Tibial artery (tissue), 4 donors: ENCODE data around the gene PPM1M.

Experiments used
- DNase-seq, 2 donors: peaks; one replicate each; pipeline ENCODE4 v3.0.0-alpha.2; 2019
- H3K27ac ChIP-seq, 2 donors: fragments of 200-600 bp; sonication (generic) in 1 of 2; 1 replicate in 1 of 2; 2 replicates in 1 of 2; pipeline ENCODE4 v1.5.1; 2018 to 2019; ENCODE audit warnings: mild to moderate bottlenecking in 1 of 2
- H3K27me3 ChIP-seq, 2 donors: fragments of 200-600 bp; sonication (generic) in 1 of 2; one replicate each; pipeline versions ENCODE4 v1.5.1 to v1.6.0; 2016 to 2019
- H3K36me3 ChIP-seq, 3 donors: fragments of 200-600 bp; sonication (generic) in 2 of 3; one replicate each; pipeline ENCODE4 v1.5.1; 2016 to 2019; ENCODE audit warnings: mild to moderate bottlenecking in 2 of 3
- H3K4me1 ChIP-seq, 4 donors: fragments of 200-600 bp; sonication (generic) in 2 of 4; 1 replicate in 3 of 4; 2 replicates in 1 of 4; pipeline ENCODE4 v1.5.1; 2016 to 2019
- H3K4me3 ChIP-seq, 2 donors: fragments of 200-600 bp; sonication (generic) in 1 of 2; 1 replicate in 1 of 2; 2 replicates in 1 of 2; pipeline ENCODE4 v1.5.1; 2018 to 2019; ENCODE audit warnings: mild to moderate bottlenecking in 2 of 2
- H3K9me3 ChIP-seq, 3 donors: fragments of 200-600 bp; sonication (generic) in 1 of 3; one replicate each; pipeline ENCODE4 v1.5.1; 2016 to 2019
- CTCF ChIP-seq, 2 experiments: fragments of 200-600 bp in 1 of 2; fragments of 450-650 bp in 1 of 2; IDR thresholded peaks; one replicate each; pipeline ENCODE4 v1.5.1; 2017 to 2019; ENCODE audit warnings: antibody characterized with exemption in 2 of 2, mild to moderate bottlenecking in 1 of 2, moderate library complexity in 1 of 2
- intact Hi-C: fragments of 100-400 bp; cut with DNase I; formaldehyde crosslinking; loops from one replicate; pipeline ENCODE4 v1.15.0; 2023; ENCODE audit warnings: low total_unique reads

The PPM1M gene

GRCh38 chr3:52291508-52292181 lies 46.1 kb downstream of the PPM1M start:
- DNase-seq, result no peak
- H3K4me1 ChIP-seq, result peaks cover 0 to 18% (median 9%) of the 10 kb centered on the region in 4 donors
- no peak overlapping the region for H3K4me3 ChIP-seq
- H3K36me3 ChIP-seq, result peaks cover 0 to 33% (median 16%) of the 10 kb centered on the region in 3 donors
- no peaks in the 10 kb centered on the region for H3K27me3 ChIP-seq
- TF ChIP-seq CTCF (IDR thresholded peaks at IDR 0.05), result peak; percentile 4 to 27
- no peaks in the 10 kb centered on the region for H3K9me3 ChIP-seq
- H3K27ac ChIP-seq, result no peak overlapping the region
- intact Hi-C loops, result loop anchor here (5.0 kb wide), 2 partner anchors 51 to 116 kb away; no protein-coding TSS in a partner anchor

GRCh38 chr3:52292247-52293065 lies 46.9 kb downstream of the PPM1M start:
- Histone ChIP-seq H3K4me3 (no peak overlapping the region), H3K27me3 (no peaks in the 10 kb centered on the region), H3K36me3 (peaks cover 0 to 33% (median 16%) of the 10 kb centered on the region in 3 donors), H3K9me3 (no peaks in the 10 kb centered on the region), H3K27ac (no peak overlapping the region), H3K4me1 (peaks cover 0 to 12% (median 3%) of the 10 kb centered on the region in 4 donors)
- intact Hi-C loops, result loop anchor here (5.0 kb wide), 2 partner anchors 50 to 115 kb away; no protein-coding TSS in a partner anchor
- no peak for DNase-seq
- TF ChIP-seq CTCF (IDR thresholded peaks at IDR 0.05), result no peak

- intact Hi-C loops, result loop anchor here (5.0 kb wide), 2 partner anchors 49 to 114 kb away; no protein-coding TSS in a partner anchor
- TF ChIP-seq CTCF (IDR thresholded peaks at IDR 0.05), result no peak
- Histone ChIP-seq H3K27ac (no peak overlapping the region), H3K9me3 (no peaks in the 10 kb centered on the region), H3K36me3 (peaks cover 0 to 33% (median 16%) of the 10 kb centered on the region in 3 donors), H3K27me3 (no peaks in the 10 kb centered on the region), H3K4me1 (peaks cover 0 to 6% (median 2%) of the 10 kb centered on the region in 4 donors), H3K4me3 (no peak overlapping the region)
- DNase-seq, result no peak
Observed at GRCh38 chr3:52293491-52294319, 48.1 kb downstream of the PPM1M start.

GRCh38 chr3:52294320-52295150 lies 49.0 kb downstream of the PPM1M start:
- H3K36me3 ChIP-seq, result peaks cover 0 to 33% (median 16%) of the 10 kb centered on the region in 3 donors
- no peak overlapping the region for H3K27ac ChIP-seq
- no peak for DNase-seq
- TF ChIP-seq CTCF (IDR thresholded peaks at IDR 0.05), result no peak
- peaks cover 0 to 3% (median 0%) of the 10 kb centered on the region in 4 donors for H3K4me1 ChIP-seq
- no peaks in the 10 kb centered on the region for H3K9me3 ChIP-seq
- intact Hi-C loops, result loop anchor here (5.0 kb wide), 2 partner anchors 48 to 113 kb away; no protein-coding TSS in a partner anchor
- no peaks in the 10 kb centered on the region for H3K27me3 ChIP-seq
- no peak overlapping the region for H3K4me3 ChIP-seq
